Liver (tissue), 9 donors: Measurements from ENCODE around the gene RETREG1. TPM values are rescaled to one million over a fixed set of nuclear protein-coding genes. Genes with fewer than 3 reads are reported as not detected.

Source experiments
- DNase-seq: peaks from one replicate; pipeline ENCODE4 v3.0.0-alpha.2; 2017; ENCODE audit warnings: low spot score
- H3K27ac ChIP-seq, 2 donors: one replicate each; pipeline ENCODE4 v1.7.0; 2013; ENCODE audit warnings: inconsistent platforms in 2 of 2, low read length in 2 of 2, control low read depth in 1 of 2, low read depth in 1 of 2, mild to moderate bottlenecking in 1 of 2
- H3K27me3 ChIP-seq, 4 donors: one replicate each; pipeline versions ENCODE4 v1.6.1 to v1.7.0; 2013; ENCODE audit warnings: low read length in 3 of 4, inconsistent platforms in 1 of 4, mild to moderate bottlenecking in 1 of 4, moderate library complexity in 1 of 4; ENCODE audit not compliant: control insufficient read depth in 4 of 4, insufficient read depth in 4 of 4
- H3K36me3 ChIP-seq, 4 donors: one replicate each; pipeline versions ENCODE4 v1.6.1 to v1.7.0; 2013; ENCODE audit warnings: low read length in 3 of 4, mild to moderate bottlenecking in 3 of 4, low read depth in 1 of 4, moderate library complexity in 1 of 4; ENCODE audit not compliant: control insufficient read depth in 4 of 4, insufficient read depth in 3 of 4
- H3K4me1 ChIP-seq, 4 donors: one replicate each; pipeline versions ENCODE4 v1.6.1 to v1.7.0; 2013; ENCODE audit warnings: low read length in 3 of 4, mild to moderate bottlenecking in 3 of 4, moderate library complexity in 1 of 4; ENCODE audit not compliant: control insufficient read depth in 4 of 4, insufficient read depth in 4 of 4
- H3K4me3 ChIP-seq, 3 donors: one replicate each; pipeline versions ENCODE4 v1.6.1 to v1.7.0; 2013; ENCODE audit warnings: low read length in 3 of 3, control low read depth in 1 of 3, low read depth in 1 of 3, mild to moderate bottlenecking in 1 of 3
- H3K9ac ChIP-seq, 2 donors: one replicate each; pipeline ENCODE4 v1.7.0; 2013; ENCODE audit warnings: low read length in 2 of 2, mild to moderate bottlenecking in 2 of 2, moderate library complexity in 2 of 2, control low read depth in 1 of 2, low read depth in 1 of 2
- H3K9me3 ChIP-seq, 4 donors: one replicate each; pipeline versions ENCODE4 v1.6.1 to v1.7.0; 2013; ENCODE audit warnings: low read length in 3 of 4; ENCODE audit not compliant: control insufficient read depth in 4 of 4
- ATF3 ChIP-seq: IDR thresholded peaks from 2 replicates; pipeline ENCODE4 v1.6.1; 2016; ENCODE audit warnings: antibody characterized with exemption
- CTCF ChIP-seq: fragments of 150-350 bp; IDR thresholded peaks from 2 replicates; pipeline ENCODE4 v1.5.1; 2017; ENCODE audit warnings: improper control_type of control experiment, low read depth, low read length; ENCODE audit not compliant: missing input control
- EGR1 ChIP-seq, 2 donors: IDR thresholded peaks; 2 replicates each; pipeline ENCODE4 v1.6.1; 2016 to 2018; ENCODE audit warnings: antibody characterized with exemption in 2 of 2, low read depth in 2 of 2
- FOXA1 ChIP-seq: IDR thresholded peaks from 2 replicates; pipeline ENCODE4 v1.6.1; 2016; ENCODE audit warnings: antibody characterized with exemption
- FOXA2 ChIP-seq: IDR thresholded peaks from 2 replicates; pipeline ENCODE4 v1.6.1; 2016; ENCODE audit warnings: antibody characterized with exemption
- GABPA ChIP-seq, 2 donors: IDR thresholded peaks in 1 of 2; conservative IDR thresholded peaks in 1 of 2; 2 replicates each; pipeline ENCODE4 v1.6.1; 2016; ENCODE audit warnings: antibody characterized with exemption in 2 of 2, mild to moderate bottlenecking in 1 of 2, moderate library complexity in 1 of 2
- HNF4A ChIP-seq, 2 donors: conservative IDR thresholded peaks; 2 replicates each; pipeline ENCODE4 v1.6.1; 2016; ENCODE audit warnings: antibody characterized with exemption in 2 of 2, mild to moderate bottlenecking in 2 of 2
- HNF4G ChIP-seq: IDR thresholded peaks from 2 replicates; pipeline ENCODE4 v1.6.1; 2016; ENCODE audit warnings: antibody characterized with exemption
- JUND ChIP-seq, 2 donors: IDR thresholded peaks; 2 replicates each; pipeline ENCODE4 v1.6.1; 2016; ENCODE audit warnings: antibody characterized with exemption in 2 of 2
- MAX ChIP-seq: IDR thresholded peaks from 2 replicates; pipeline ENCODE4 v1.6.1; 2016; ENCODE audit warnings: antibody characterized with exemption
- NR2F2 ChIP-seq: IDR thresholded peaks from 2 replicates; pipeline ENCODE4 v1.6.1; 2016; ENCODE audit warnings: antibody characterized with exemption
- RAD21 ChIP-seq, 2 donors: IDR thresholded peaks; 2 replicates each; pipeline ENCODE4 v1.6.1; 2016; ENCODE audit warnings: antibody characterized with exemption in 2 of 2, mild to moderate bottlenecking in 2 of 2
- REST ChIP-seq: IDR thresholded peaks from 2 replicates; pipeline ENCODE4 v1.6.1; 2016; ENCODE audit warnings: antibody characterized with exemption, mild to moderate bottlenecking
- RXRA ChIP-seq, 2 donors: IDR thresholded peaks; 2 replicates each; pipeline ENCODE4 v1.6.1; 2017 to 2018; ENCODE audit warnings: antibody characterized with exemption in 2 of 2, mild to moderate bottlenecking in 1 of 2
- SP1 ChIP-seq: IDR thresholded peaks from 2 replicates; pipeline ENCODE4 v1.6.1; 2018; ENCODE audit warnings: antibody characterized with exemption, mild to moderate bottlenecking
- TAF1 ChIP-seq: conservative IDR thresholded peaks from 2 replicates; pipeline ENCODE4 v1.6.1; 2016; ENCODE audit warnings: antibody characterized with exemption, mild to moderate bottlenecking
- YY1 ChIP-seq: IDR thresholded peaks from 2 replicates; pipeline ENCODE4 v1.6.1; 2016; ENCODE audit warnings: antibody characterized with exemption, mild to moderate bottlenecking
- ZBTB33 ChIP-seq: IDR thresholded peaks from 2 replicates; pipeline ENCODE4 v1.6.1; 2016; ENCODE audit warnings: antibody characterized with exemption
- WGBS: extraction: QIAGEN DNeasy Blood & Tissue Kit; methylation state at CpG from one replicate; pipeline ENCODE4 v1.1.7; 2013; 5-methylcytosine and 5-hydroxymethylcytosine counted together
- polyA plus RNA-seq, 2 donors: library from polyadenylated mRNA; stranded (reverse) in 1 of 2; unstranded in 1 of 2; fragments of 200-250 nt in 1 of 2; fragments of >200 nt in 1 of 2; fragmentation: Nextera tagmentation in 1 of 2; extraction: Ambion mirVana in 1 of 2; gene quantifications; one replicate each; pipeline versions ENCODE4 v1.2.1 to v1.2.3, GENCODE V29; 2013 to 2015
- total RNA-seq, 2 donors: library from RNA; depleted of rRNA; stranded (reverse); fragments of >200 nt; gene quantifications; one replicate each; pipeline ENCODE4 v1.2.3, GENCODE V29; 2014
- donor health status: healthy.
- donor health status: healthy.
- donor health status: healthy.
- donor health status: healthy.
- donor health status: healthy.

RETREG1 gene
- total and polyA plus RNA-seq, 4 donors, result 0.70 to 28.1 (median 4.2) TPM

- Histone ChIP-seq H3K36me3 (no peaks in the 10 kb centered on the region), H3K4me1 (peaks cover 0 to 13% (median 7%) of the 10 kb centered on the region in 4 donors), H3K9ac (peak overlapping the region; percentile 29 to 34), H3K27ac (peak overlapping the region; percentile 9 to 32), H3K4me3 (peak overlapping the region; percentile 15 to 45 (median 45)), H3K27me3 (no peaks in the 10 kb centered on the region), H3K9me3 (no peaks in the 10 kb centered on the region)
- no peak for DNase-seq
- TF ChIP-seq RXRA (IDR thresholded peaks at IDR 0.05) (no peak), TAF1 (no peak), REST (no peak), FOXA2 (no peak), FOXA1 (no peak), EGR1 (IDR thresholded peaks at IDR 0.05; ENCODE audit: low read depth in 2 of 2) (no peak), YY1 (no peak), ATF3 (no peak), ZBTB33 (no peak), HNF4A (conservative IDR thresholded peaks at IDR 0.05) (no peak), SP1 (no peak), JUND (IDR thresholded peaks at IDR 0.05) (no peak)
- 66% methylated on average over 19 of the region's 19 CpGs for WGBS
These were observed 49.5 kb upstream of the RETREG1 start for GRCh38 chr5:16666130-16666882.

GRCh38 chr5:16665601-16666000, 48.8 kb upstream of the RETREG1 start:
- no peaks in the 10 kb centered on the region for H3K36me3 ChIP-seq
- H3K9ac ChIP-seq, result no peak overlapping the region
- no peaks in the 10 kb centered on the region for H3K9me3 ChIP-seq
- H3K4me3 ChIP-seq, result no peak overlapping the region
- H3K27me3 ChIP-seq, result no peaks in the 10 kb centered on the region
- DNase-seq, result no peak
- WGBS, result 73% methylated on average over 3 of the region's 3 CpGs
- H3K27ac ChIP-seq, result no peak overlapping the region
- H3K4me1 ChIP-seq, result peaks cover 0 to 13% (median 7%) of the 10 kb centered on the region in 4 donors
- TF ChIP-seq FOXA1 (no peak), REST (no peak), EGR1 (IDR thresholded peaks at IDR 0.05; ENCODE audit: low read depth in 2 of 2) (no peak), SP1 (no peak), HNF4G (no peak), GABPA (IDR thresholded peaks at IDR 0.05 in 1 of 2, conservative IDR thresholded peaks at IDR 0.05 in 1 of 2) (no peak), RAD21 (IDR thresholded peaks at IDR 0.05) (no peak), ZBTB33 (no peak), CTCF (no peak), TAF1 (no peak), RXRA (IDR thresholded peaks at IDR 0.05) (no peak), MAX (no peak), NR2F2 (no peak)
